ENCODE measurements around the gene PML.

PML gene

DNA sequence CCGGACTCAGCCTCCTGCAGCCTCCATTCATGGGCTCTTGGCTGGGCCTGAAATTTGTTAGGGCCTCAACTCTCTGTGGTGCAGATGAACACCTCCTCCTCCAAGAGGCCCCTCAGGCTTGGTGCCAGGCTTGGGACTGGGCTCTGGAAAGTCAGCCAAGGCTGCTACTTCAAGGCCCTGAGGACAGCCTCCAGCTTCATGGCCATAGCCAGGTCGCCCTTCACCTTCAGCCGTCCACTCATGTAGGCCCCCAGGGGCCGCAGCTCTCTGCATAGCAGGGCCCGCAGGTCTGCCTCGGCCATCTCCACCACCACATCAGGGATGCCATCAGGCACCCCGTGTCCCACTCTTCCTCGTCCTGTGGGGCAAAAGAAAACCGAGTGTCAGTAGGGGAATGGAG, 10.7 kb upstream of the PML start:
- WGBS (ENCODE audit: insufficient coverage), result 100% methylated on average over 5 of the region's 9 CpGs
- Histone ChIP-seq H3K27me3 (replicated peaks in 2 of 5; ENCODE audit: control insufficient read depth in 4 of 5, insufficient read depth in 5 of 5, low read length in 4 of 5) (no peaks in the 10 kb centered on the region), H3K27ac (ENCODE audit: insufficient read depth in 1 of 2, low read depth in 1 of 2, low read length in 2 of 2, poor library complexity in 1 of 2, severe bottlenecking in 2 of 2) (peak overlapping the region in 1 of 2 experiments; percentile 57), H3K4me3 (ENCODE audit: control insufficient read depth in 1 of 7, extremely low read depth in 1 of 7, insufficient read depth in 4 of 7, low read depth in 2 of 7, low read length in 6 of 7) (no peak overlapping the region), H3K4me1 (ENCODE audit: control extremely low read depth in 1 of 4, control insufficient read depth in 4 of 4, insufficient read depth in 4 of 4, low read length in 3 of 4) (peaks cover 23 to 89% (median 77%) of the 10 kb centered on the region in 4 experiments), H3K36me3 (ENCODE audit: control insufficient read depth in 4 of 4, insufficient read depth in 4 of 4, low read length in 3 of 4) (no peaks in the 10 kb centered on the region), H3K9me3 (ENCODE audit: control extremely low read depth in 1 of 5, control insufficient read depth in 4 of 5, insufficient read depth in 2 of 5, low read depth in 1 of 5, low read length in 4 of 5) (no peaks in the 10 kb centered on the region)
- no peak for DNase-seq
- POLR2A ChIA-PET, result no interaction called here
- CTCF ChIA-PET, result interaction anchor here (1.0 to 3.7 kb wide), 4 partner anchors 9 to 65 kb away, joined by 3 to 25 read pairs (median 5); partner anchors contain the start of gene PML

DNA sequence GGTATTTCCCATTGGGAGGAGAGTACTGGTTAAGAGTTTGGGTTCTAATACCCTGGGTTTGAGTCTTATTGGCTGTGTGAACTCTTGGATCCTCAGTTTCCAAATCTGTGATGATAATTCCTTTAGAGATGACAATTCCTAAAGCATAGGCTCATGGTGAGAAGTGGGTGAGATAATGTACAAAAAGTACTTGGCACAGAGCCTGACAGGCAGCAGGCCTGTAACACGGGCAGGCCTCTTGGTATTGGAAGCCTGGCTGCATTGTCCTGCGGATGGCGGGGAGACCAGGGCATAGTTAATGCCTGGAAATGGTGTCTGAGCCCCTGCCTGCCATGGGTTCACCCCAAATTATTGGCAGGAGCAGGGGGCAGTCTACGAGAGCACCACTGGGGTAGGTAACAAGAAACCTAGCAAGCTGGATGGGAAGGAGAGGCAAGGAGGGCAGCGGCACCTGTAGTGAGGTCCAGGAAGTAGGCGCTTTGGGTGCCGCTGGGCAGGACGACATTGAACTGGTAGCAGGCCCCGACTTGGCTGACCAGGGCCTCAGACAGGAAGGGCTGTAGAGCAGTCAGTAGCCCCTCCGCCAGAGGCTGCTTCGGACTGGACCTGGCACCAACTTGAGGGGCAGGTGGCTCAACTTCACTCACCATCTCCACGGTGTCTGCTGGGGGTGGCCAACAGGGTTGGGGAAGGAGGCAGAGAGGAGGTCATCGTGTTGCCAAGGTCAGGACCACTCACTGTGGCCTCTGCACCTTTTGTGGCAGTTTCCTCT, 10.1 kb upstream of the PML start:
- no peak for DNase-seq
- H3K36me3 ChIP-seq (ENCODE audit: control insufficient read depth in 4 of 4, insufficient read depth in 4 of 4, low read length in 3 of 4), result peaks cover 0 to 1% (median 0%) of the 10 kb centered on the region in 4 experiments
- H3K9me3 ChIP-seq (ENCODE audit: control extremely low read depth in 1 of 5, control insufficient read depth in 4 of 5, insufficient read depth in 2 of 5, low read depth in 1 of 5, low read length in 4 of 5), result no peaks in the 10 kb centered on the region
- ChIA-PET POLR2A (interaction anchor here (0.6 kb wide), 1 partner anchor 10 kb away, joined by 3 read pairs; the partner anchor contains the start of gene PML), CTCF (interaction anchor here (0.6 to 11.1 kb wide), 4 partner anchors 11 to 26 kb away, joined by 3 to 96 read pairs (median 8); partner anchors contain the start of gene PML)
- peak overlapping the region in 1 of 2 experiments; percentile 57 for H3K27ac ChIP-seq (ENCODE audit: insufficient read depth in 1 of 2, low read depth in 1 of 2, low read length in 2 of 2, poor library complexity in 1 of 2, severe bottlenecking in 2 of 2)
- H3K27me3 ChIP-seq (replicated peaks in 2 of 5; ENCODE audit: control insufficient read depth in 4 of 5, insufficient read depth in 5 of 5, low read length in 4 of 5), result no peaks in the 10 kb centered on the region
- peaks cover 23 to 90% (median 79%) of the 10 kb centered on the region in 4 experiments for H3K4me1 ChIP-seq (ENCODE audit: control extremely low read depth in 1 of 4, control insufficient read depth in 4 of 4, insufficient read depth in 4 of 4, low read length in 3 of 4)
- H3K4me3 ChIP-seq (ENCODE audit: control insufficient read depth in 1 of 7, extremely low read depth in 1 of 7, insufficient read depth in 4 of 7, low read depth in 2 of 7, low read length in 6 of 7), result peak overlapping the region in 2 of 7 experiments; percentile 11 to 38
- 64% methylated on average over 13 of the region's 13 CpGs for WGBS (ENCODE audit: insufficient coverage)

DNA sequence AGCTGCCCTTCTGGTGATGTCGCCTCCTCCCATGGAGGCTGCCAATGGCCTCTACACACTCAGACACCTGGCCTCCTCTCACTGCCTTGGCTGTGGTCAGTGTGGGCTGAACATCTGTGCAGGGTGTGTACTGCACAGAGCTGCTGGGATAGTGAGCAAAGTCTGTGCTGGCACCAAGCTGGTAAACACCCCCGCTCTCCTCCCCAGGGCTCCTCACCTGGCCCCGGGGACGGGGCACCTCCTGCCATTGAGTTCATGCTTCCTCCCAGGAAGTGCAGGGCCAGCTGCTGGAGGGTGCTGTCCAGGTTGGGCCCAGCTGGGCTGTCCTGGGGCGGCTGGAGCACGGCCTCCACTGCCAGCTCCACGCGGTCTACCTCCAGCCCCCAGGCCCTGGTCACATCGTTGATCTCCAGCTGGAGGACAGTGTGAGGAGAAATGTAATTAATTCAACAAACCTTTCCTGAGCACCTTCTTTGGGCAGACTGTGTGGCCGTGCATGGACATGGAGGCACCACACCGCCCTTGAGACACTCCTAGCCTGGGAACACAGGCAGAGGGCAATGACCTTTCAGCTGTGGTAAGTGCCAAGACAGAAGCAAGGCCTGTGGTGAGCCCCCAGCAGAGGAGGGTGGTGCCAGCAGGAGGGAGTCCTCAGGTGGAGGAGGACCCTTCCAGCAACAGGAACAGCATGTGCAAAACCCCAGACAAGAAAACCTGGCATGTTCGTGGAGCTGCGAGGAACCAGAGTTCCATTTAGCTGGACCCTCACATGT, 9.2 kb upstream of the PML start:
- Histone ChIP-seq H3K27me3 (replicated peaks in 2 of 5; ENCODE audit: control insufficient read depth in 4 of 5, insufficient read depth in 5 of 5, low read length in 4 of 5) (no peaks in the 10 kb centered on the region), H3K4me1 (ENCODE audit: control extremely low read depth in 1 of 4, control insufficient read depth in 4 of 4, insufficient read depth in 4 of 4, low read length in 3 of 4) (peaks cover 23 to 85% (median 79%) of the 10 kb centered on the region in 4 experiments), H3K4me3 (ENCODE audit: control insufficient read depth in 1 of 7, extremely low read depth in 1 of 7, insufficient read depth in 4 of 7, low read depth in 2 of 7, low read length in 6 of 7) (peak overlapping the region in 2 of 7 experiments; percentile 8 to 38), H3K36me3 (ENCODE audit: control insufficient read depth in 4 of 4, insufficient read depth in 4 of 4, low read length in 3 of 4) (peaks cover 0 to 3% (median 0%) of the 10 kb centered on the region in 4 experiments), H3K9me3 (ENCODE audit: control extremely low read depth in 1 of 5, control insufficient read depth in 4 of 5, insufficient read depth in 2 of 5, low read depth in 1 of 5, low read length in 4 of 5) (no peaks in the 10 kb centered on the region), H3K27ac (ENCODE audit: insufficient read depth in 1 of 2, low read depth in 1 of 2, low read length in 2 of 2, poor library complexity in 1 of 2, severe bottlenecking in 2 of 2) (no peak overlapping the region)
- peak in 1 of 3 donors; percentile 45 for DNase-seq
- ChIA-PET CTCF (interaction anchor here (0.6 to 11.1 kb wide), 7 partner anchors 10 to 34 kb away, joined by 3 to 96 read pairs (median 3); partner anchors contain the start of gene PML), POLR2A (interaction anchor here (0.6 kb wide), 1 partner anchor 9 kb away, joined by 3 read pairs; the partner anchor contains the start of gene PML)
- WGBS (ENCODE audit: insufficient coverage), result 68% methylated on average over 10 of the region's 13 CpGs

DNA sequence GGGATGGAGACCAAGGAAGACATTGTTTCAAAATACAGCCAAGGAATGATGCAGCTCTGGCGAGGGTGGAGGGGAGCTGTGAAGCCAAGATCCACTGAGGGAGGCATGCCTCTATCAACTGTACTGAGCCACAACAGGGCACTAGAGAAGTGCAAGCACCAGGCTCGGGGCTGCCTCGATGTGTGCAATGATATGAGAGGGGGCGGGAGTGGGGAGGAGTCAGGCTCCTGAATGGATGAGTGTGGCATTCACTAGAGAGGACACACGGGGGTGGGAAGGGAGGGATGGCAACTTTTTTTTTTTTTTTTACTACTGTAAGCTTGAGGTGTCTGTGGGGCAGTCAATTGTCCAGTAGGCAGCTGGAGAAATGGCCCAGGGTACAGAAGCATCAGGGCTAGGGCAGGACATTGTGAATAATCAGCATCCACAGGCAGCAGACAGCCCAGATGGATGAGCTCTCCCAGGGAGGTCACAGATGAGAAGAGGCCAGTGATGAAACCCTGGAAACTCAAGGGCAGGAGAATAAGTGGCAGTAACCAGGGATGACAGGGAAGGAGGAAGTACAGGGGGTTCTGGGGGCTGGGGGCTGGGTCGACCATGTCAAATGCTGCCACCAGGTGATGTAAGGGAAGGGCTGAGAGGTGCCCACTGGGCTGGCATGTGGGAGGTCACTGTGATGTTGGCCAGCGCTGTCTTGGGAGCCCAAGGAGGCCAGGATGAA, 8.3 kb upstream of the PML start:
- 66% methylated on average over 5 of the region's 7 CpGs for WGBS (ENCODE audit: insufficient coverage)
- Histone ChIP-seq H3K36me3 (ENCODE audit: control insufficient read depth in 4 of 4, insufficient read depth in 4 of 4, low read length in 3 of 4) (peaks cover 0 to 3% (median 0%) of the 10 kb centered on the region in 4 experiments), H3K27ac (ENCODE audit: insufficient read depth in 1 of 2, low read depth in 1 of 2, low read length in 2 of 2, poor library complexity in 1 of 2, severe bottlenecking in 2 of 2) (no peak overlapping the region), H3K9me3 (ENCODE audit: control extremely low read depth in 1 of 5, control insufficient read depth in 4 of 5, insufficient read depth in 2 of 5, low read depth in 1 of 5, low read length in 4 of 5) (no peaks in the 10 kb centered on the region), H3K4me1 (ENCODE audit: control extremely low read depth in 1 of 4, control insufficient read depth in 4 of 4, insufficient read depth in 4 of 4, low read length in 3 of 4) (peaks cover 18 to 84% (median 73%) of the 10 kb centered on the region in 4 experiments), H3K27me3 (replicated peaks in 2 of 5; ENCODE audit: control insufficient read depth in 4 of 5, insufficient read depth in 5 of 5, low read length in 4 of 5) (no peaks in the 10 kb centered on the region), H3K4me3 (ENCODE audit: control insufficient read depth in 1 of 7, extremely low read depth in 1 of 7, insufficient read depth in 4 of 7, low read depth in 2 of 7, low read length in 6 of 7) (no peak overlapping the region)
- CTCF ChIA-PET, result interaction anchor here (1.1 to 11.1 kb wide), 4 partner anchors 9 to 21 kb away, joined by 4 to 96 read pairs (median 8); partner anchors contain the start of gene PML
- no peak for DNase-seq
- POLR2A ChIA-PET, result no interaction called here

DNA sequence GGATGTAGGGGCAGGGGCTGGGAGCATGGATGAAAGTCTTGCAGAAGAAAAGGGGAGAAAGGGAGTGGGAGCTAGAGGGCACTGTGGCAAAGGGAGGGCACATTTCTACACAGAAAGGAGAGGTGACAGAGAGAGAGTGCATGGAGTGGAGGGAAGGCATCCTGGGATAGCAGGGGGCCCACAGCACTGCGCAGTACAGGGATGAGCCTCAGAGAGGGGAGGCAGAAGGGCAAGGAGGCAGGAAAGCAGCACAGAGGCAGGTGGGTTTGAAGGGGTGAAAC, 7.8 kb upstream of the PML start:
- WGBS (ENCODE audit: insufficient coverage), result 100% methylated on average over 1 of the region's 1 CpG
- Histone ChIP-seq H3K9me3 (ENCODE audit: control extremely low read depth in 1 of 5, control insufficient read depth in 4 of 5, insufficient read depth in 2 of 5, low read depth in 1 of 5, low read length in 4 of 5) (no peaks in the 10 kb centered on the region), H3K27me3 (replicated peaks in 2 of 5; ENCODE audit: control insufficient read depth in 4 of 5, insufficient read depth in 5 of 5, low read length in 4 of 5) (no peaks in the 10 kb centered on the region), H3K4me1 (ENCODE audit: control extremely low read depth in 1 of 4, control insufficient read depth in 4 of 4, insufficient read depth in 4 of 4, low read length in 3 of 4) (peaks cover 15 to 84% (median 73%) of the 10 kb centered on the region in 4 experiments), H3K4me3 (ENCODE audit: control insufficient read depth in 1 of 7, extremely low read depth in 1 of 7, insufficient read depth in 4 of 7, low read depth in 2 of 7, low read length in 6 of 7) (no peak overlapping the region), H3K36me3 (ENCODE audit: control insufficient read depth in 4 of 4, insufficient read depth in 4 of 4, low read length in 3 of 4) (peaks cover 0 to 3% (median 0%) of the 10 kb centered on the region in 4 experiments), H3K27ac (ENCODE audit: insufficient read depth in 1 of 2, low read depth in 1 of 2, low read length in 2 of 2, poor library complexity in 1 of 2, severe bottlenecking in 2 of 2) (no peak overlapping the region)
- CTCF ChIA-PET, result interaction anchor here (1.1 to 11.1 kb wide), 3 partner anchors 8 to 18 kb away, joined by 5 to 96 read pairs (median 12); partner anchors contain the start of gene PML
- POLR2A ChIA-PET, result no interaction called here
- DNase-seq, result no peak

DNA sequence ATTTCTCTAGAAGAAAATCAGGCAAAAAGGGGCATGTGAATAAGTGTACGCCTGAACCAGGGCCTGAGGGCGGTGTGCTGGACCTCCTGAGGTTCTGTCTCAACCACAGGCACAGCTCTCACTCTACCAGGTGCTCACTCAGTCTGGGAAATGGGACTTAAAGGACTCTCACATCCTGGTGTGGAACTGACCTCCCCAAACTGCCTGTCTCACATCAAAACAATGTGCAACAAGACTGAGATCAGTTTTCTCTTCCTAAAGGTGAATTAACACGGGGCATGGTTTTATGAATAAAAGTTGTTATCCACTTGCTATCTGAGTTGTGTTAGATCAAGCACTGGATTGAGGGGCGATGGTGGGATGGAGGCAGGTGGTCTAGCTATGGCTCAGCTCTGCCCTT, 7.3 kb upstream of the PML start:
- CTCF ChIA-PET, result interaction anchor here (0.7 to 11.1 kb wide), 4 partner anchors 9 to 62 kb away, joined by 3 to 96 read pairs (median 4); no protein-coding TSS in a partner anchor
- Histone ChIP-seq H3K27me3 (replicated peaks in 2 of 5; ENCODE audit: control insufficient read depth in 4 of 5, insufficient read depth in 5 of 5, low read length in 4 of 5) (no peaks in the 10 kb centered on the region), H3K27ac (ENCODE audit: insufficient read depth in 1 of 2, low read depth in 1 of 2, low read length in 2 of 2, poor library complexity in 1 of 2, severe bottlenecking in 2 of 2) (no peak overlapping the region), H3K4me3 (ENCODE audit: control insufficient read depth in 1 of 7, extremely low read depth in 1 of 7, insufficient read depth in 4 of 7, low read depth in 2 of 7, low read length in 6 of 7) (no peak overlapping the region), H3K4me1 (ENCODE audit: control extremely low read depth in 1 of 4, control insufficient read depth in 4 of 4, insufficient read depth in 4 of 4, low read length in 3 of 4) (peaks cover 12 to 80% (median 71%) of the 10 kb centered on the region in 4 experiments), H3K36me3 (ENCODE audit: control insufficient read depth in 4 of 4, insufficient read depth in 4 of 4, low read length in 3 of 4) (peaks cover 0 to 3% (median 0%) of the 10 kb centered on the region in 4 experiments), H3K9me3 (ENCODE audit: control extremely low read depth in 1 of 5, control insufficient read depth in 4 of 5, insufficient read depth in 2 of 5, low read depth in 1 of 5, low read length in 4 of 5) (no peaks in the 10 kb centered on the region)
- no peak for DNase-seq
- WGBS (ENCODE audit: insufficient coverage), result 96% methylated on average over 3 of the region's 4 CpGs
- POLR2A ChIA-PET, result no interaction called here

Measured in common myeloid progenitor, CD34-positive (primary cell).